ENCODE data around the gene NCKIPSD.
"Not testable (repeated sequence)": the region's sequence is repeated elsewhere in the genome, so short reads cannot be mapped to it uniquely, and the experiment has no call there.

The NCKIPSD gene

DNA sequence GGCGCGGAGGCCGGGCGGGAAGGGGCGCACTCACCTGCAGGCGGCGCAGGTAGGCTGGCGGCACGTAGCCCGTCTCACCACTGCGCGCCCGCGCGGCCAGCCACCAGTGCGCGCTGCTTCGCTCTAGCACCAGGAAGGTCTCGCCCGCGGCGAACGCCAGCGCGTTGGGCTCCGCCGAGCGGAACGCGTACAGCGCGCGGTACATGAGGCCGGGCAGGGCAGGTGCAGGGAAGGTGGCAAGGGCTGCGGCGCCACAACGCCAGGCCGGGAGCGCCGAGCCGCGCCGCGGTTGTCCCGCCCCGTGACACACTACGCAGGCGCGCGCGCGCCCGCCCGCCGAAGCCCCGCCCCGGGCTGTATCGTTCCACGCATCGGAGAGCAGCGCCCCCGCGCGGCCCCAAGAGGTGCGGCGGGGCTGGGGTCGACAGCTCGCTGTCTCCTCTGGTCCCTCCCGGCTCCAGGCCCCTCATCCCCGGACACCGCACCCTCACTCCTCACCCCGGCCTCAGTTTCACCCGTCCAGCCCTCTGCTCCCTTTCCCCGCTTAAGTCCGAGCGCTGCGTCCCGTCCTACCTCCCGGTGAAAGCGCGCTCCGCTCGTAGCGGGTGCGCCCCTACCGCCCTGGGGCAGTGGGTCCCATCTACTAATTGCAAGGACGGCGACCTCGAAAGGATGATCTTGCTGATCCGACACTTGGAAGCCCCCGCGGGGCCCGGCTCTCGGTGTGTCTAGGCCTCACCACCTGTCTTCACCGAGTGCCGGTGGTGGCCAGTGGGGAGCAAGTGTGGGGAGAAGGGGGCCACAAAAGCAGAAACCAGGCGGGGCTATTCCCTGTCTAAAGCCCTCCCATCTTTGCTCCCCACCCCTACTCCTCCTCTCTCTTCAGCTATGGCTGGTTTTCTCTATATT lies at the start of gene NCKIPSD:
NCKIPSD (minus strand) TSS at position 313 of the 909 bp plus-strand sequence; CDS start at position 205, 108 bp downstream.
- ATAC-seq = peak; percentile 84 to 88

DNA sequence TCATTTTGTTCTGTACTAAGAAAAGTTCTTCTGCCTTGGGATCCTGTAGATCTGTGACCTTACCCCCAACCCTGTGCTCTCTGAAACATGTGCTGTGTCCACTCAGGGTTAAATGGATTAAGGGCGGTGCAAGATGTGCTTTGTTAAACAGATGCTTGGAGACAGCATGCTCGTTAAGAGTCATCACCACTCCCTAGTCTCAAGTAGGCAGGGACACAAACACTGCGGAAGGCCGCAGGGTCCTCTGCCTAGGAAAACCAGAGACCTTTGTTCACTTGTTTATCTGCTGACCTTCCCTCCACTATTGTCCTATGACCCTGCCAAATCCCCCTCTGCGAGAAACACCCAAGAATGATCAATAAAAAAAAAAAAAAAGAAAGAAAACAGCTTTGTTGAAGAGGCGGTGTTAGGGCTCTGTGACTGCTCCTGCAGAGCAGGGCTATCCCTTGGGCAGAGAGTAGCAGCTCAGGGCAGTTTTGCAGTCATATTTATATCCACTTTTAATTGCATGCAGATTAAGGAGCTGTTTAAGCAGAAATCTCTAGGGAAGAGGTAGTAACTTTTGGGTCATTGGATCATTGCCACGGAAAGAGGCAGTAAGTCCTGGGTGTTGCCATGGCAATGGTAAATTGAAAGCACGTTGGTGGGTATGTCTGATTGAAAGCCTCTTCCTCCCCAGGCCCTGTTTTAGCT lies 49.5 kb upstream of the NCKIPSD start:
- ATAC-seq = not testable (repeated sequence)

DNA sequence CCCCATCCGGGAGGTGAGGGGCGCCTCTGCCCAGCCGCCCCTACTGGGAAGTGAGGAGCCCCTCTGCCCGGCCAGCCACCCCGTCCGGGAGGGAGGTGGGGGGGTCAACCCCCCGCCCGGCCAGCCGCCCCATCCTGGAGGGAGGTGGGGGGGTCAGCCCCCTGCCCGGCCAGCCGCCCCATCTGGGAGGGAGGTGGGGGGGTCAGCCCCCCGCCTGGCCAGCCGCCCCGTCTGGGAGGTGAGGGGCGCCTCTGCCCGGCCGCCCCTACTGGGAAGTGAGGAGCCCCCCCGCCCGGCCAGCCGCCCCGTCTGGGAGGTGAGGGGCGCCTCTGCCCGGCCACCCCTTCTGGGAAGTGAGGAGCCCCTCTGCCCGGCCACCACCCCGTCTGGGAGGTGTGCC lies 48.8 kb upstream of the NCKIPSD start:
- ATAC-seq = not testable (repeated sequence)

DNA sequence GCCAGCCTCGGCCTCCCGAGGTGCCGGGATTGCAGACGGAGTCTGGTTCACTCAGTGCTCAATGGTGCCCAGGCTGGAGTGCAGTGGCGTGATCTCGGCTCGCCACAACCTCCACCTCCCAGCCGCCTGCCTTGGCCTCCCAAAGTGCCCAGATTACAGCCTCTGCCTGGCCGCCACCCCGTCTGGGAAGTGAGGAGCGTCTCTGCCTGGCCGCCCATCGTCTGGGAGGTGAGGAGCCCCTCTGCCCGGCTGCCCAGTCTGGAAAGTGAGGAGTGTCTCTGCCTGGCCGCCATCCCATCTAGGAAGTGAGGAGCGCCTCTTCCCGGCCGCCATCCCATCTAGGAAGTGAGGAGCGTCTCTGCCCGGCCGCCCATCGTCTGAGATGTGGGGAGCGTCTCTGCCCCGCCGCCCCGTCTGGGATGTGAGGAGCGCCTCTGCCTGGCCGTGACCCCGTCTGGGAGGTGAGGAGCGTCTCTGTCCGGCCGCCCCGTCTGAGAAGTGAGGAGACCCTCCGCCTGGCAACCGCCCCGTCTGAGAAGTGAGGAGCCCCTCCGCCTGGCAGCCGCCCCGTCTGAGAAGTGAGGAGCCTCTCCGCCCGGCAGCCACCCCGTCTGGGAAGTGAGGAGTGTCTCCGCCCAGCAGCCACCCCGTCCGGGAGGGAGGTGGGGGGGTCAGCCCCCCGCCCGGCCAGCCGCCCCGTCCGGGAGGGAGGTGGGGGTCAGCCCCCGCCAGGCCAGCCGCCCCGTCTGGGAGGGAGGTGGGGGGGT lies 48.2 kb upstream of the NCKIPSD start:
- ATAC-seq = not testable (repeated sequence)

DNA sequence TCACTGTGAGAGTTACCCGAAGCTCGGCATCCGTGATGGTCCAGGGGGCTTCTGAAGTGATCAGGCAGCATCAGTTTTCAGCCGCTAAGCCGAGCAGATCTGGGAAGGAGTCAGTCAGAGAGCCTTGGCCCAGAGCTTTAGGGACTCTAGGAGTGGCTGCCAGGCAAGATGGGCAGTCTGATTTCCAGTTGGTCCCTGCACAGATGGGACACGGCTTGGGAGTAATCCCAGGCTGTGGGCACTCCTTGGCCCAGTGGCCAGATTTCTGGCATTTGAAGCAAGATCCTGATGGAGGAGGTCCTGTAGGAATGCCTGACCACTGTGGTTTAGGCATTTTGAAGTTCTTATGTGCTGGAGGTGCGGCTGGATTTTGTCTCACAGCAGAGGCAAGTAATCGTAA lies 41.8 kb upstream of the NCKIPSD start:
- no peak for ATAC-seq

DNA sequence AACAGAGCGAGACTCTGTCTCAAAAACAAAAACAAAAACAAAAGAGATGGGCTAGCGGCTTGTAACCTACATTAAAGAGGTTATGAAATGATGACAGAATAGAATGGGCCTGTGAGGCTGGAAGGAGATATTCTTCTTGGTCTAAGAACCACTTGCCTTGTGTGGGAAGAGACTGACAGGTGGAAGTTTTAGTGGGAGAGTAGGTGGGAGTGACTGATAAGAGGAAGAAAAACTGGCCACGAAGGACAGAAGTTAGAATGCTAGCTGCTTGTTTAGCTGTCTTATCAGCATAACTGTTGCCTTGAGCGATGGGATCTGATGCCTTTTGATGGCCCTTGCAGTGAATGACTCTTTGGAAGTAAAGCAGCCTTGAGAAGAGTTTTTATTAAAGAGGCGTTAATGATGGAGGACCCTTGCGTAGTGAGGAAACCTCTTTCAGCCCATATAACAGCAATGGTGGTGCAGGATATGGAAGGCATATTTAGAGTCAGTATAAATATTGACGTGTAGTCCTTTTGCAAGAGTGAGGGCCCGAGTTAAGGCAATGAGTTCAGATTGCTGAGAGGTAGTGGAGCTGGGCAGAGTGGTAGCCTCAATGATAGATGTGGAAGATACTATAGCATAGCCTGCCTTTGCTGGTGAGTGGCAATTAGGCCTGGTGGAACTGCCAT lies 39.6 kb upstream of the NCKIPSD start:
- not testable (repeated sequence) for ATAC-seq

DNA sequence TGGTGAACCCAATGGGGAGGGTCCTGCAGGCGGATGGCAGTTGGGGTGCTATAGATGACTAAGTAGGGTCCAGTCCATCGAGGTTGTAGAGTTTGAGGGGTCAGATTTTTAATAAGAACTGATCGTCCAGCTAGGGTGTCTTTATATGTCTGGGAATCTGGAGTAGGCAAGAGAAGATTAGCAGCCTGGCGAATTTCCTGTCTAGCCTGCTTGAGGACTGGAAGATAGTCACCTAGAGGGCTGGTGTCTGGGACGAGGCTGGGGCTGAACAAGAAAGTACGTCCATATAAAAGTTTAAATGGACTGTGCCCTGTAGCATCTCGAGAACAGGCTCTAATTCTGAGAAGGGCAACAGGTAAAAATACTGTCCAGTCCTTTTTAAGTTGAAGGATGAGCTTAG lies 38.0 kb upstream of the NCKIPSD start:
- ATAC-seq = no peak

DNA sequence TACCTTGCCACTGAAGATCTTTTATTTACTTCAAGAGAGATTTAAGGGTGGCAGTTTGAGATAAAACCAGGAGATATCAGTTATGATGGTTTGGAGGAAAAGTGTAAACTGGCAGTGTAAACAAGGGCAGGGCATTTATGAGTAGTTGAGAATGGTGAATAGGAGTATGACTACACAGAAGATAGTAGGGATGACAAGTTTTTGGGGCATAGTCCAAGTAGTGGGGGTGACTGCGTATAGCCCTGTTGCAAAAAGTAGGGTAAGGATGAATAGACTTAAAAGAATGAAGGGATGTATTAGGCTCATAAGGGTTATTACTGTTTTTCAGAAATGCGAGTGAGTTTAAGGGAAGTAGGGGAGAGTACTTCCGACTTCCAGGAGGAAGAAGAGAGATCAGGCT lies 37.6 kb upstream of the NCKIPSD start:
- ATAC-seq = not testable (repeated sequence)

DNA sequence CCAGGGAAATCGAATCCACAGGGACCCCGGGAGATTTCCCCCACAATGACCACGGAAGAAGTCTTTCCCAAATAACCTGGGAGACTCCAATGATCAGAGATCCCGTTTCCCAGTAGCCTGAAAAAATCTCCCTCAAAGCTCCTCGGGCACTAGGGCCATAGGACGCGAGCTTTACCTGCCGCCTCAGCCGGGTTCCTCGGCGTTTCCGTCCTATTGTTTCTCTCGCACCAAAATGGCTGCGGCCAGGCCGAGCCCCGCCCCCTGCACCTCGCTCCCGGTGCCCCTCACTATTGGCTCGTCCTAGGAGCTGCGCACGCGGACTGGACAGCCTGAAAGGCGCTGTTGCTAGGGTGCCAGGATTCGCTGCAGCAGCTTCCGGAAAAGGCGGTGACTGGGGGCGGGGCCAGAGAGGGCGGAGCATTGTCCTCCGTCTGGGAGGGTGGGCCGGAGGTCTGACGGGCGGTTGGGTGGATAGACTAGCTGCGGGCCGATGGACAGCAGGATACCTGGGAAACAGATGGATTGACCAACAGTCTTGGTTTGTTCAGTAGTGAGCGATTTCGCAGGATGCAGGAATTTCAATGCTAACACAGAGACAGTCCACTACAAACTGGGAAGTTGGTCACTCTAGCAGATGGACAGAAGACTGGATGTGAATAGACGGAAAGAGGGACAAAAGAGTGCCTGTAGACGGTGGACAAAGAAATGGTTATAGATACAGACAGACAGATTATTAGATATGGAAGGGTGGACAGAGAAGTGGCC lies 31.4 kb upstream of the NCKIPSD start, which contains the start of gene IP6K2:
IP6K2 (minus strand) TSS at position 240 of the 765 bp plus-strand sequence. CDS start 21,930 bp downstream, outside the sequence.
- ATAC-seq = peak; percentile 100

DNA sequence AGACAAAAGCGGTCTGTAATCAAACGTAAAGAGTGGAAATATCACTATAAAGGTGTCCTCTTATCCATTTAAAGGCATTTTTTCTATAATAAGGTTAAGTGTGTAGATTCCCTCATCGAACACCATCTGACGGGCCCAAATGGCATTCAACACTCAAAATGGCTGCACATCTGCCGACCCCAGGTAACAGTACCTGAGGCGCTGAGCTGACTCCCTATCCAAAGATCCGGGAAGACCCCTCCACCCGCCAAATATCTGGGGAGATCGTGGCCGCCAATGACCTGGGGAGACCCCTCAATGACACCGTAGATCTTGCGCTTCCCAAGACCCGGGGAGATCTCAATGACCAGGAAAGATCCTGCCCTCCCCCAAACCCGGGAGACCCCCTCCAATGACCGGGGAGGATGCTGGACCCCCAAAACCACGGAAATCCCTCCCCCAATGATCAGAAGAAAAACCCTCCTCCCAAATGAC lies 30.8 kb upstream of the NCKIPSD start:
- no peak for ATAC-seq

DNA sequence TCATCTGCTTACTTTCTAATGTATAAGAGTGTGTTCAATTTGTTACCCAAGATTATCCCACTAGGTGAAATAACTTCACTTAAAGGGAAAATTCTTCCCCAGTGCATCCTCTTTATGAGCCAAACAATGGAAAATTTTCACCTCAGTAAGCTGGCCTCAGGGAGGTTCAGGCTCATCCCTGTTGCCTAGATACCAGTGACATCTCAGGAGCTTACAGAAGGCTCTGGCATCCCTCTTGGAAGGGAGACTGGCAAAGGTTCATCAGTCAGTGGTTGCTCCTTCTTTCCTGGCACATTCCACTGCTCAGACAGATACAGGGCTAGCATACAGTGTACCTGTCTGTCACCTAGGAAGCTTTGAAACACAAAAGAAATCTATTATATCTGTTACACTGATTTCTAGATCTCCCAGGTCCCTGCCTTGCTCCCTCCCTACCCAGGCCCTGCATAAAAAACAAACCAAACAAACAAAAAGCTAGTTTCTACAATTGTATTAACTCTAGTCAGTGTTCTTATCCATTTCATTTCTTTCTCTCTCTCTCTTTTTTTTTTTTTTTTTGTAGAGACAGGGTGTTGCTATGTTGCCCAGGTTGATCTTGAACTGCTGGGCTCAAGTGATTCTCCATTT lies 29.6 kb upstream of the NCKIPSD start:
- ATAC-seq = no peak

DNA sequence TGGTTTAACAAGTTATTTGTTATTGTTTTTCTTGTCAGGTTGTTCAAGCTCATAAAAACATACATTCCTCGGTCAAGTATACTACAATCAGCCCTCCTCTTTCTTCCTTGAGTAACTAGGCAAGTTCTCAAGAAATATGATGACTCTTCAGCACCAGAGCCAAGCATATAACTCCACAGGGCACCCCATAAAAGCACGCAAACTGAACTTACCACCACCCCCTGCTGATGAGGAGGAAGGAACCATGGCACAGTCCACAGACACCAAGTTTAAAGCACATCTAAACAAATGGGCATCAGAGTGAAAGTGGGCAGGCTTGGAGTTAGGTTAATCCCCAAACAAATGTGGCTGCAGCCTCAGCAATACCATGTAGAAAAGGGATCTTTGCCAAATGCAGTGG lies 26.0 kb upstream of the NCKIPSD start:
- ATAC-seq = no peak

DNA sequence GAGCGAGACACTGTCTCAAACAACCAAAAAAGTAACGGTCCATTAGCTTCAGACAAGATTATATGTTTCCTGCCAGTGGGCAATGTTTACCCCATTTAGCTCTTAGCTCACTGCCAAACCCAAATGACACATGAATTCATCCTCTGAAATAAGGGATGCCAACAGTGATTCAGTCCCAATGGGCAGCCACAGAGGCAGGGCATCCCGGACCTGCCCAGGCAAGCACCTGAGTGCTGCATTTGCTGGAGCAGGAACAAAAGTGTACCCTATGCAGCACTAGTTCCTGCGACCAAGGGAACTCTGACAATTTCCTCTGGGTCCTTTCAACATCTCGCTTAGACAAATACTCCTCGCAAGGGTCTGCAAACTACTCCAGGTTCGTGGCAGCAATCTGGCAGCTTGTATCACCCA lies 23.3 kb upstream of the NCKIPSD start:
- ATAC-seq = no peak

DNA sequence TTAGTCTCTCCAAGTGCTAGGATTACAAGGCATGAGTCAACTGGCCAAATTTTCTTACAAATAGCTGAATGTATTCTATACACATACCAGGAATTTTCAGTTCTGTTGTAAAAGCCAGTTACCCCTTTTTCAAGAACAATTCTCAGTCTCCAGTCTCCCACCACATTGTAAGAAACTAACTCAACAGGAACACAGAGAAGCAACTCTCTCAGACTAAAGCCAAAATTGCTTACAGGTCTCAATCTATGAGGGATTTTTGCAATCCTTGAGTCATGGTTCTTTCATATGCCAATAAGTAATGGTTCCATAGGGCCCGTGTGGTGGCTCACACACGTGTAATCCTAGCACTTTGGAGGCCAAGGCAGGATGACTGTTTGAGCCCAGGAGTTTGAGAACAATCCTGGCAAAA lies 22.8 kb upstream of the NCKIPSD start:
- ATAC-seq = peak in 1 of 2 donors; percentile 64

DNA sequence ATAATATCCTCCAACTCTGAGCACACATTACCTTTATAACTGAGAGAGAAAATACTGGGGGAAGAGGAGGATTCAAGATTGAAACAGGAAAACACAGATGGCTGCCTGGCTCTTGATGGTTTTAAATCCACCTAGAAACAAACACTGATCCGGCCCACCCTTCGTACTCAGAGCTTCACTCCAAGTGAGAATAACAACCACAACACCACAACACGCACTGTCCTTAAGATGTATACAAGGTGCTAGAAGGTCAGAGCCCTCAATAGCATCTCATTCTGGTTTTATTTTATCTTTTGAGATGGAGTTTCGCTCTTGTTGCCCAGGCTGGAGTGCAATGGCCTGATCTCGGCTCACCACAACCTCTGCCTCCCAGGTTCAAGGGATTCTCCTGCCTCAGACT lies 21.4 kb upstream of the NCKIPSD start:
- no peak for ATAC-seq

DNA sequence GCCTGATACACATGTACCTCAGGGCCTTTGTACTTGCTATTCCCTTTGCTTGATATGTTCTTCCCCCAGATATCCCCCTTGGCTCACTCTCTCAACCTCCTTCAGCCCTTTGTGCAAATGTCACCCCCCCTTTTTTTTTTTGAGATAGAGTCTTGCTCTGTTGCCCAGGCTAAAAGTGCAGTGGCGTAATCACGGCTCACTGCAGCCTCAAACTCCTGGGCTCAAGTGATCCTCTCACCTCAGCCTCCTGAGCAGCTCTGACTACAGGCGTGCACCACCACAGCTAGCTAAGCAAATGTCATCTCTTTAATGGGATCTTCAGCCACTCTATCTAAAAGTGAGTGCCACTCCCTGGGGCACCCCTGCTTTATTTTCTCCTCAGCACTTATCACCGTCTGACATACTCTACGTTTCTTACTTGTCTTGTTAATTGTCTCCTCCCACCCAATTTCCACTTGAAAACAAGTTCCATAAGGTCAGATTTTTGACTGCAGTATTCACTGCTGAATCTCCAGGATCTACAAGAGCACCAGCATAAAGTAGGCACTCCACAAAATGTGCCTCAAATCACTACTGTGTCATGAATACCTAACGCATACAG lies 16.7 kb upstream of the NCKIPSD start:
- no peak for ATAC-seq

DNA sequence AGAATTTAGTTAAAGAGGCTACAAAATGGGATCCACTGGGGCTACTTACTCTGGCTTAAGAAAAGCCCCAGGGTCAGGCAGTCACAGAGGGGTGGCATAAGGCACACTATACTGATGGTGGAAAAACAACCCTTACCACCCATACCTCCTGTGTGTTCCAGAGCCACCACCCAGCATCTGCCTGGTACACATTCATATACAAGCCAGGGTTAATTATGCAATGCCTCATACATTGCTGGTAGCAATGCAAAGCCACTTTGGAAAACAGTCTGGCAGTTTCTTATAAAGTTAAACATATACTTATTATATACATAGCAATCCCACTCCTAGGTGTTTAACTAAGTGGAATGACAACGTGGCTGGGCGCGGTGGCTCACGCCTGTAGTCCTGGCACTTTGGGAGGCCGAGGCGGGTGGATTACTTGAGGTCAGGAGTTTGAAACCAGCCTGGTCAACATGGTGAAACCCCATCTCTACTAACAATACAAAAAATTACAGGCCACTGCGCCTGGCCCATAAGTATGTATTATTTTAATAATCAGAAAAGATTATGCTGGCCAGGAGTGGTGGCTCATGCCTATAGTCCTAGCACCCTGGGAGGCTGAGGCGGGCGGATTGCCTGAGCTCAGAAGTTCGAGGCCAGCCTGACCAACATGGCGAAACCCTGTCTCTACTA lies 15.2 kb upstream of the NCKIPSD start:
- ATAC-seq = no peak

DNA sequence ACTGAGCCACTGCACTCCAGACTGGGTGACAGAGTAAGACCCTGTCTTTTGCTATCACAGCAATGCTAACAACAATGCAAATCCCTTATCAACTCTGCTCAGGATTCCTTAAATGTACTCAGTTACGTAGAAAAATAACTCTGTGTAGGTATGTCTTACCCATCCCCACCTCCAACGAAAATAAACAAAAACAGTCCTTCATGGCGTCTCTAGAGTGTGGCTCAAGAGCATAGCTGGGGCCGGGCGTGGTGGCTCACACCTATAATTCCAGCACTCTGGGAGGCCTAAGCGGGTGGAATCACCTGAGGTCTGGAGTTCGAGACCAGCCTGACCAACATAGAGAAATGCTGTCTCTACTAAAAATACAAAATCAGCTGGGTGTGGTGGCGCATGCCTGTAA lies 13.2 kb upstream of the NCKIPSD start:
- ATAC-seq = no peak

DNA sequence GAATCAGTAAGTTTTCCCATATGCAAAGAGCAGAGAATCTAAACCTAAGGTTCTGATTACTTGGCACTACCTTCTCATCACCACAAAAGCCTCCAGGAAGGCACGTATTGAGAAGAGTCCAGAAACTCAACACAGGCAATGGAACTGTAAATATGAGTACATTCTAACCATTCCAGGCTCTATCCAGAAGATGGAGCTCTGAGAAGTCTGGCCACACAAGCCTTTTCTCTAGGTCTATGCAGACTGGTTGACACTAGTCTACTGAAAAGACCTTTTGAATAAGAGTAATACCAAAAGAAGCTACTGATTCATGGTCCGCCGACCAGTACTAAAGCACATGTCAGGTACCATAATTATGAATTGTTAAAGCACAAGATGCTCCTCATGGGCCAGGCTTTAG lies 12.2 kb upstream of the NCKIPSD start:
- peak in 1 of 2 donors; percentile 24 for ATAC-seq

DNA sequence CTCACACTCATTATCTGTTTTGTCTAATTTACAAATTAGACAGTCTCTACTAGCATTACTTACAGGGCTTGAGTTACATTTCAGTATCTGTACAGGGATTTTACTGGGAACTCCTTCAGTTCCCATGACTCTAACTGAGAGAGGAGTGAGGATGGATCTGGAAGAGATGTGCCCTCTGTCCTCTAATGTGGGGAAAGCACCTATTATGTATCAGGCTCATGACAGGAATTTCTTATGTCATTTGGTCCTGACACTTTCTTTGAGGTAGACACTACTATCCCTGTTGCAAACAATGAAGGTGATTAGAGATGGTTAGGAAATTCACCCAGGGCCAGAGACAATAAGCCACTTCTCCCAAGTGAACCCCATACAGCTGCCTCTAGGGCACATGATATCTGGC lies 10.9 kb upstream of the NCKIPSD start:
- no peak for ATAC-seq

Data from activated CD4-positive, CD25-positive, alpha-beta regulatory T cell treated with anti-CD3 and anti-CD28 coated beads, Interleukin-2, amount 50 U/mL, for 24 hours (primary cell).